GM12878 (cell line): Measurements from ENCODE around the gene FNTB. TPM values are rescaled to one million over a fixed set of nuclear protein-coding genes. Genes with fewer than 3 reads are reported as not detected.

Experiments used
- ATAC-seq: fragments of 200-7000 bp; cut with Tn5 transposase; 3 replicates; pipeline ENCODE4 v1.9.1; 2020; ENCODE audit warnings: mild to moderate bottlenecking, moderate library complexity
- BruUV-seq: library from RNA; stranded (reverse); fragments of 400-500 nt; replicated peaks from 2 replicates; lab custom pipeline; 2021; lab: Mats Ljungman, UMichigan
- CTCF ChIA-PET: fragments of 300-600 bp; sonication (Branson Sonifier 250); formaldehyde crosslinking; extraction: SDS; loops from one replicate; lab custom pipeline; 2021; ENCODE audit warnings: inconsistent platforms; lab: Yijun Ruan, JAX
- POLR2A ChIA-PET: fragments of 350-600 bp; formaldehyde crosslinking; extraction: SDS; loops from one replicate; lab custom pipeline; 2021; ENCODE audit warnings: inconsistent platforms; lab: Charles Lee
- RAD21 ChIA-PET: fragments of 300-600 bp; sonication (Branson Sonifier 250); formaldehyde crosslinking; loops from one replicate; lab custom pipeline; 2023; ENCODE audit warnings: antibody characterized with exemption; ENCODE audit not compliant: unreplicated experiment; lab: Charles Lee
- SMC1A ChIA-PET: fragments of 300-600 bp; sonication (Branson Sonifier 250); formaldehyde crosslinking; loops from one replicate; lab custom pipeline; 2023; ENCODE audit not compliant: unreplicated experiment, uncharacterized antibody; lab: Charles Lee
- DNase-seq: peaks from one replicate; pipeline ENCODE4 v3.0.0-alpha.2; 2011; ENCODE audit warnings: low read depth, low spot score
- FAIRE-seq: peaks from 3 replicates; lab custom pipeline; 2011; peaks lifted over from hg19 to GRCh38; lab: Jason Lieb, UNC
- H2AFZ ChIP-seq: 2 replicates; pipeline ENCODE4 v1.6.0; 2011; ENCODE audit warnings: low read depth, low read length, control low read depth; ENCODE audit not compliant: control insufficient read depth
- H3K27ac ChIP-seq: 2 replicates; pipeline ENCODE4 v1.5.1; 2011; ENCODE audit warnings: control low read depth; ENCODE audit not compliant: control insufficient read depth, insufficient read depth
- H3K27me3 ChIP-seq, 2 experiments: replicated peaks in 1 of 2; 2 replicates each; pipeline versions ENCODE4 v1.6.0 to v1.6.1; 2011; ENCODE audit warnings: low read length in 1 of 2; ENCODE audit not compliant: control insufficient read depth in 2 of 2, insufficient read depth in 2 of 2
- H3K36me3 ChIP-seq, 2 experiments: 2 replicates each; pipeline ENCODE4 v1.5.1; 2011; ENCODE audit warnings: low read length in 1 of 2; ENCODE audit not compliant: control insufficient read depth in 2 of 2, insufficient read depth in 2 of 2
- H3K4me1 ChIP-seq: 2 replicates; pipeline ENCODE4 v1.6.1; 2011; ENCODE audit warnings: mild to moderate bottlenecking, low read length, moderate library complexity, mixed read lengths; ENCODE audit not compliant: control insufficient read depth, insufficient read depth
- H3K4me2 ChIP-seq: 2 replicates; pipeline ENCODE4 v1.6.0; 2011; ENCODE audit warnings: control low read depth; ENCODE audit not compliant: control insufficient read depth, insufficient read depth
- H3K4me3 ChIP-seq: fragments of 200-600 bp; sonication (generic); 2 replicates; pipeline ENCODE4 v1.5.1; 2016
- H3K79me2 ChIP-seq: 2 replicates; pipeline ENCODE4 v1.6.0; 2011; ENCODE audit warnings: low read length; ENCODE audit not compliant: control insufficient read depth, insufficient read depth
- H3K9ac ChIP-seq: 2 replicates; pipeline ENCODE4 v1.8.0; 2011; ENCODE audit warnings: low read length, control low read depth, mixed read lengths; ENCODE audit not compliant: control insufficient read depth, insufficient read depth
- H3K9me3 ChIP-seq: replicated peaks from 3 replicates; pipeline ENCODE4 v1.5.1; 2011; ENCODE audit warnings: mild to moderate bottlenecking, low read length; ENCODE audit not compliant: control insufficient read depth, insufficient read depth
- H4K20me1 ChIP-seq: 2 replicates; pipeline ENCODE4 v1.6.0; 2011; ENCODE audit not compliant: control insufficient read depth, insufficient read depth
- BCLAF1 ChIP-seq: fragments of 450-650 bp; IDR thresholded peaks from 2 replicates; pipeline ENCODE4 v1.6.1; 2017; ENCODE audit warnings: antibody characterized with exemption, mild to moderate bottlenecking, moderate library complexity
- BRCA1 ChIP-seq: IDR thresholded peaks from 2 replicates; pipeline ENCODE4 v1.6.1; 2011; ENCODE audit warnings: low read depth, low read length, improper control_type of control experiment
- CREM ChIP-seq: IDR thresholded peaks from 2 replicates; pipeline ENCODE4 v1.6.1; 2014; ENCODE audit warnings: antibody characterized with exemption, low read depth
- CTCF ChIP-seq, 3 experiments: IDR thresholded peaks in 2 of 3; conservative IDR thresholded peaks in 1 of 3; 2 replicates each; pipeline ENCODE4 v1.5.1; 2011; ENCODE audit warnings: low read depth in 3 of 3, low read length in 3 of 3, mild to moderate bottlenecking in 3 of 3, control low read depth in 2 of 3, moderate library complexity in 2 of 3, inconsistent platforms in 1 of 3, mixed read lengths in 1 of 3; ENCODE audit not compliant: control insufficient read depth in 2 of 3, insufficient read depth in 1 of 3; ENCODE audit errors: extremely low read depth in 1 of 3
- E4F1 ChIP-seq: fragments of 450-650 bp; IDR thresholded peaks from 2 replicates; pipeline ENCODE4 v1.6.1; 2018; ENCODE audit warnings: borderline replicate concordance, mild to moderate bottlenecking; ENCODE audit not compliant: partially characterized antibody
- GABPA ChIP-seq: IDR thresholded peaks from 2 replicates; pipeline ENCODE4 v1.6.1; 2014; ENCODE audit warnings: antibody characterized with exemption, low read depth, mild to moderate bottlenecking, inconsistent platforms
- MTA2 ChIP-seq: fragments of 450-650 bp; IDR thresholded peaks from 2 replicates; pipeline ENCODE4 v1.6.1; 2016; ENCODE audit warnings: low read depth, mild to moderate bottlenecking, moderate library complexity
- NFXL1 ChIP-seq: fragments of 450-650 bp; IDR thresholded peaks from 2 replicates; pipeline ENCODE4 v1.6.1; 2017; ENCODE audit warnings: antibody characterized with exemption, mild to moderate bottlenecking, borderline replicate concordance
- RAD51 ChIP-seq: fragments of 450-650 bp; IDR thresholded peaks from 2 replicates; pipeline ENCODE4 v1.6.1; 2016; ENCODE audit warnings: moderate library complexity, mild to moderate bottlenecking, inconsistent platforms
- RFX5 ChIP-seq: IDR thresholded peaks from 2 replicates; pipeline ENCODE4 v1.6.1; 2011; ENCODE audit warnings: low read depth, low read length, improper control_type of control experiment
- RUNX3 ChIP-seq: IDR thresholded peaks from 2 replicates; pipeline ENCODE4 v1.6.1; 2012; ENCODE audit warnings: low read length, inconsistent platforms
- SKIL ChIP-seq: fragments of 450-650 bp; IDR thresholded peaks from 2 replicates; pipeline ENCODE4 v1.6.1; 2017; ENCODE audit warnings: mild to moderate bottlenecking, low read depth, inconsistent platforms; ENCODE audit not compliant: poor library complexity, severe bottlenecking
- SRF ChIP-seq, 2 experiments: IDR thresholded peaks; 2 replicates each; pipeline ENCODE4 v1.6.1; 2011; ENCODE audit warnings: low read depth in 2 of 2, low read length in 2 of 2, mild to moderate bottlenecking in 1 of 2, moderate library complexity in 1 of 2
- TARDBP ChIP-seq: IDR thresholded peaks from 2 replicates; pipeline ENCODE4 v1.6.1; 2016; ENCODE audit warnings: borderline replicate concordance
- TCF7 ChIP-seq: IDR thresholded peaks from 2 replicates; pipeline ENCODE4 v1.6.1; 2014; ENCODE audit warnings: antibody characterized with exemption, borderline replicate concordance
- YY1 ChIP-seq: IDR thresholded peaks from 2 replicates; pipeline ENCODE4 v1.6.1; 2011; ENCODE audit warnings: low read depth, mild to moderate bottlenecking, low read length
- WGBS: methylation state at CpG from one replicate; pipeline ENCODE4 v1.1.6; 2016; ENCODE audit warnings: low lambda C conversion rate; ENCODE audit not compliant: insufficient replicate concordance, insufficient coverage; ENCODE audit errors: missing lambda C conversion rate; 5-methylcytosine and 5-hydroxymethylcytosine counted together
- in situ Hi-C: fragments of 300-500 bp; cut with MboI; formaldehyde crosslinking; loops from 9 replicates; pipeline ENCODE4 v1.14.3; 2018; ENCODE audit warnings: mixed read lengths
- intact Hi-C: fragments of 100-400 bp; cut with micrococcal nuclease; formaldehyde crosslinking; loops from one replicate; pipeline ENCODE4 v1.14.2; 2022; ENCODE audit not compliant: unreplicated experiment
- polyA plus RNA-seq, 11 experiments: library from polyadenylated mRNA; depleted of rRNA in 4 of 11; unstranded in 6 of 11; stranded (reverse) in 5 of 11; fragments of >200 nt; fragmentation: Nextera tagmentation in 4 of 11; fragmentation: Illumina TruSeq in 1 of 11; extraction: Ambion mirVana in 4 of 11; extraction: Trizol in 1 of 11; gene quantifications; 1 replicate in 1 of 11; 2 replicates in 10 of 11; pipeline versions ENCODE4 v1.2.1 to v1.2.3, GENCODE V29; 2011 to 2016; ENCODE audit warnings: inconsistent platforms in 2 of 11, missing spikeins in 2 of 11, low read depth in 1 of 11
- total RNA-seq, 4 experiments: library from RNA; depleted of rRNA in 3 of 4; stranded (reverse); fragments of >200 nt in 3 of 4; fragmentation: Illumina TruSeq in 1 of 4; extraction: Trizol in 1 of 4; gene quantifications; 2 replicates each; pipeline versions ENCODE4 v1.2.1 to v1.2.3, GENCODE V29; 2013 to 2021

Gene FNTB
- total and polyA plus RNA-seq, 10 of the 15 experiments (the other 5 are each of a cell fraction or from before 2014, with no cell fraction given) = 10.4 to 25.1 (median 16.7) TPM

- RAD21 ChIA-PET = interaction anchor here (1.9 kb wide), 1 partner anchor 8 kb away, joined by 4 read pairs; no protein-coding TSS in a partner anchor
- no peak for FAIRE-seq
- Histone ChIP-seq H4K20me1 (no peaks in the 10 kb centered on the region), H3K4me3 (no peak overlapping the region), H3K27ac (no peak overlapping the region), H3K79me2 (no peaks in the 10 kb centered on the region), H3K27me3 (no peaks in the 10 kb centered on the region), H3K4me2 (no peak overlapping the region), H3K9me3 (no peaks in the 10 kb centered on the region), H3K9ac (no peak overlapping the region), H2AFZ (no peak overlapping the region), H3K4me1 (no peaks in the 10 kb centered on the region), H3K36me3 (peaks cover 0 to 4% of the 10 kb centered on the region in 2 experiments; a peak in 2 of 4 replicates)
- no peak for ATAC-seq
- 84% methylated on average over 4 of the region's 4 CpGs for WGBS
- POLR2A ChIA-PET = interaction anchor here (1.3 kb wide), 1 partner anchor 8 kb away, joined by 4 read pairs; no protein-coding TSS in a partner anchor
- no peak for DNase-seq
- intact Hi-C loops = no loop called here
- CTCF ChIA-PET = interaction anchor here (1.3 to 2.3 kb wide), 3 partner anchors 8 to 53 kb away, joined by 3 to 7 read pairs (median 6); no protein-coding TSS in a partner anchor
- BruUV-seq = no TSS peak
- in situ Hi-C loops = no loop called here
- SMC1A ChIA-PET = no interaction called here
- no peak for TF ChIP-seq SKIL
- no peak for TF ChIP-seq TCF7
- no peak for TF ChIP-seq CREM
- no peak for TF ChIP-seq RAD51
- no peak for TF ChIP-seq NFXL1
- TF ChIP-seq BRCA1 = no peak
- no peak for TF ChIP-seq RFX5
- TF ChIP-seq MTA2 = no peak
- no peak for TF ChIP-seq CTCF (IDR thresholded peaks at IDR 0.05 in 2 of 3, conservative IDR thresholded peaks at IDR 0.05 in 1 of 3; ENCODE audit: control insufficient read depth in 2 of 3, extremely low read depth in 1 of 3, insufficient read depth in 1 of 3, low read depth in 3 of 3, low read length in 3 of 3)
- no peak for TF ChIP-seq GABPA
- TF ChIP-seq SRF (IDR thresholded peaks at IDR 0.05; ENCODE audit: low read depth in 2 of 2, low read length in 2 of 2) = no peak
- no peak for TF ChIP-seq TARDBP
- no peak for TF ChIP-seq BCLAF1
- TF ChIP-seq YY1 = no peak
- TF ChIP-seq RUNX3 = no peak
- no peak for TF ChIP-seq E4F1
Observed at GRCh38 chr14:64944861-64945260, 41.8 kb upstream of the FNTB start.
